ENCODE measurements around the gene PRDM16. TPM values are rescaled to one million over a fixed set of nuclear protein-coding genes. Genes with fewer than 3 reads are reported as not detected.

PRDM16 gene
- total RNA-seq, 1 donor from 2014 or later: 21.4 TPM

DNA sequence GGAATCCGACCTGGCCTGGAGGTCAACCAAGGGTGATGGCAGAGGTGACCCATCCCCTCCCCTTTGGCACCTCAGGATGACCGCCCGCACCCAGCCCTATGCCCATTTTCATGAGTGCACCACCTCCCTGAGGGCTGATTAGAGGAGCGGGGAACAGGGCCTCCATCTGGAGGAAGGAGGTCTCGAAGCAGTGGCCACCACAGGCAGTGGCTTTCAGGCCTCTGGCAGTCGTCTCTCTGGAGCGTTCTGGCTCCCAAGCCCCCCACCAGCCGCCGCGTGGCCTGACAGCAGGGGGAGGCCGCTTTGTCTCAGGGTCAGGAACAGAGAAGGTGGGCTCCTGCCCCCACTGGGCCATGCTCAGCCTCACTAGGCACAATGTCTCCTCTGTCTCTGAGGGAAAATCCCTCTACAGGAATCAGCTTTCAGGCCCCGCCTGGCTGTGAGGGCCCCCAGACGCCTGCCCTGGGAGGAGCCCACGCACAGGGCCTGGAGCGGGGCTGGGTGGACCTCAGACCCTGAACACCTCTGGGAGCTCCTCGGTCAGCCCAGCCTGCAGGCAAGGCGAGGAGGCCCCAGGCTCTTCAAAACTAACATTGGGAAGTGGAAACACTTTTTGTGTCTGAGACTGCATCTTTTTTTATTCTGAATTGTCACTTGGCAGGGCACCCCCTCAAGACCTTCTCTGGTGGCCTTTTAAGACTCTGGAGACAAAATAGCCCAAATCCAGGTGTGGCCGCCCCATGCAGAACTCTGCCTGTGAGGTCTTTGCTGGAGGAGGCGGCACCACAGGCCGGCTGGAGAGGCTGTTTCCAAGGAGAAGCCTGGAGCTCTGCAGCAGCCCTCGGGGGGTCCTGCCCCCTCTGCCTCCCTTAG lies 257.7 kb downstream of the PRDM16 start:
- Mint-ChIP-seq H3K27me3 (ENCODE audit: unreplicated experiment) (peaks cover 5% of the 10 kb centered on the region), H3K9me3 (ENCODE audit: unreplicated experiment) (no peaks in the 10 kb centered on the region), H3K4me1 (ENCODE audit: unreplicated experiment) (no peaks in the 10 kb centered on the region), H3K36me3 (ENCODE audit: low read depth, unreplicated experiment) (peaks cover 4% of the 10 kb centered on the region), H3K4me3 (ENCODE audit: unreplicated experiment) (peak overlapping the region; percentile 30), H3K27ac (ENCODE audit: unreplicated experiment) (no peak overlapping the region)
- DNase-seq (ENCODE audit: low spot score): no peak
- TF ChIP-seq CTCF (IDR thresholded peaks at IDR 0.05; ENCODE audit: unreplicated experiment): no peak

GRCh38 chr1:3327389-3327702 lies 258.3 kb downstream of the PRDM16 start:
- Mint-ChIP-seq H3K9me3 (ENCODE audit: unreplicated experiment) (no peaks in the 10 kb centered on the region), H3K4me1 (ENCODE audit: unreplicated experiment) (no peaks in the 10 kb centered on the region), H3K4me3 (ENCODE audit: unreplicated experiment) (no peak overlapping the region), H3K27me3 (ENCODE audit: unreplicated experiment) (peaks cover 7% of the 10 kb centered on the region), H3K27ac (ENCODE audit: unreplicated experiment) (no peak overlapping the region), H3K36me3 (ENCODE audit: low read depth, unreplicated experiment) (peaks cover 4% of the 10 kb centered on the region)
- no peak for DNase-seq (ENCODE audit: low spot score)
- TF ChIP-seq CTCF (IDR thresholded peaks at IDR 0.05; ENCODE audit: unreplicated experiment): no peak

DNA sequence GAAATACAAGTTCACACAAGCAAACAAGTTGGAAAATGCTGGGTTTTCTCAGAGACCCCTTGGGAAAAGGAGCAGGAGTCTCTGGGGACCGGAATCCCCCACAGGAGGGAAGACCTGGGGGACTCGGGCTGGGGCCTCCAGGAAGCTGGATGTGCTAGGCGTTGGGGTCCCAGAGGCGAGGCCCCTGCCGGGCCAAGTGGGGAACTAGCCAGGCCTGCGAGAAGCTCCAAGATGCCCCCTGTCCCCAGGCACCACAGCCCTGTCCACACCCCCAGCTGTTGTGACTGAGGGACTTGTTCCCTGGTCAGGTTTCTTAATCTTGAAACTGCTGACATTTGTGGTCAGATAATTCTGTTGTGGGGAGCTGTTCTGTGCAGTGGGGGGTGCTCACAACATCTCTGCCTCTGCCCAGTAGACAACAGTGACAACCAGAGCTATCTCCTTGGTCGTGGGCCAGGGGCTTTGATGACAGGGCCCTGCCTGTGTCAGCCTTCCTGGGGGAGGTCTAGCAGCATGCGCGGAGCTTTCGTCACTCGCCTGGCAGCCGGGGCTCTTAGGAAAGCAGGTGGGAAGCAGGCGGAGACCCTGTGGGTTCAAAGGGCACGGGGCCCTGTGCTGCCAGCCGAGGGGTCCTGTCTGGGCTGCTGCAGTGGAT lies 259.1 kb downstream of the PRDM16 start:
- peaks cover 4% of the 10 kb centered on the region for H3K36me3 Mint-ChIP-seq (ENCODE audit: low read depth, unreplicated experiment)
- DNase-seq (ENCODE audit: low spot score): no peak
- peaks cover 5% of the 10 kb centered on the region for H3K27me3 Mint-ChIP-seq (ENCODE audit: unreplicated experiment)
- H3K9me3 Mint-ChIP-seq (ENCODE audit: unreplicated experiment): no peaks in the 10 kb centered on the region
- no peak overlapping the region for H3K27ac Mint-ChIP-seq (ENCODE audit: unreplicated experiment)
- H3K4me1 Mint-ChIP-seq (ENCODE audit: unreplicated experiment): no peaks in the 10 kb centered on the region
- no peak for TF ChIP-seq CTCF (IDR thresholded peaks at IDR 0.05; ENCODE audit: unreplicated experiment)
- no peak overlapping the region for H3K4me3 Mint-ChIP-seq (ENCODE audit: unreplicated experiment)

- Mint-ChIP-seq H3K4me1 (ENCODE audit: unreplicated experiment) (peaks cover 4% of the 10 kb centered on the region), H3K9me3 (ENCODE audit: unreplicated experiment) (no peaks in the 10 kb centered on the region), H3K27ac (ENCODE audit: unreplicated experiment) (no peak overlapping the region), H3K27me3 (ENCODE audit: unreplicated experiment) (peaks cover 8% of the 10 kb centered on the region), H3K36me3 (ENCODE audit: low read depth, unreplicated experiment) (peaks cover 4% of the 10 kb centered on the region), H3K4me3 (ENCODE audit: unreplicated experiment) (no peak overlapping the region)
- TF ChIP-seq CTCF (IDR thresholded peaks at IDR 0.05; ENCODE audit: unreplicated experiment): no peak
- DNase-seq (ENCODE audit: low spot score): no peak
These were observed 260.8 kb downstream of the PRDM16 start for GRCh38 chr1:3329640-3330281.
